NCI-H1417 (cell line): Measurements from ENCODE around the gene ABCF2.

Experiments
- DNase-seq, 3 experiments: peaks; one replicate each; lab custom pipeline; 2025; lab: John Stamatoyannopoulos, UW

The ABCF2 gene

DNA sequence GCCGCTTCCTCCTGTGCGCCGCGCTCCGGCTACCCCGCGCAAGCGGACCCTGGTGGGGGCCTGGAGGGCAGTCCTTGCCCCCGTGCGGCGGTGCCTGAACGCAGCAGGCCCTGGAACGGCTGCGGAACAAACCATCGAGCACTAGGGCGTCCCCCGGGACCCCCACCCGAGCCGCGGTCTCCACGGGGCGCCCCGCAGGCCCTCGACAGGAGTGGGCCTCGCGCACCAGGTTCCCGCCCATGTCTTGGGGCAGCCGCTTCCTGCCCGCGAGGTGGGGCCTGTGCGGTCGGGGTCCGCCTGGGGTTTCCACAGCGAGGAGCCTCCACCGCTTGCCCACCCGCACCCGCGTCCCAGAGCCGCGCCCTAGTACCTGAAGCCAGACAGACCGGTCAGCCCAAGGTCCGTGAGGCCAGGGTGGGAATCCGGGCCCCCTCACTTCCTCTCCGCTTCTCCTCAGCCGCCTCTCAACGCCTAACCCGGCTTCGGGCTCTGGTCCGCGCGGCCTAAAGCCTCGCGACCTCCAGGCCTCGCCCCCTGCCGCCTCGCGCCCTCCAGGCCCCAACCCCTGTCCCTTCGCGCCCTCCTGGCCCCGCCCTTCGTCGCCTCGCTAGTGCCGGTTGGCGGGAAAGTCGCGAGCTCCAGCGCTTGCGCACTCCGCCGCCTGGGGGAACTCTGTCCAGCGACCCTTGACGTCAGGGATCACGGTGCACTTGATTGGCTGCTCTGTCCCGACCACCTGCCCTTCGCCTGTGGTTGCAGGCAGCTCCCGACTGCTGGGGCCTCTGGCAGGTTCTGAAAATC lies 52.6 kb downstream of the ABCF2 start:
- DNase-seq, result no peak

DNA sequence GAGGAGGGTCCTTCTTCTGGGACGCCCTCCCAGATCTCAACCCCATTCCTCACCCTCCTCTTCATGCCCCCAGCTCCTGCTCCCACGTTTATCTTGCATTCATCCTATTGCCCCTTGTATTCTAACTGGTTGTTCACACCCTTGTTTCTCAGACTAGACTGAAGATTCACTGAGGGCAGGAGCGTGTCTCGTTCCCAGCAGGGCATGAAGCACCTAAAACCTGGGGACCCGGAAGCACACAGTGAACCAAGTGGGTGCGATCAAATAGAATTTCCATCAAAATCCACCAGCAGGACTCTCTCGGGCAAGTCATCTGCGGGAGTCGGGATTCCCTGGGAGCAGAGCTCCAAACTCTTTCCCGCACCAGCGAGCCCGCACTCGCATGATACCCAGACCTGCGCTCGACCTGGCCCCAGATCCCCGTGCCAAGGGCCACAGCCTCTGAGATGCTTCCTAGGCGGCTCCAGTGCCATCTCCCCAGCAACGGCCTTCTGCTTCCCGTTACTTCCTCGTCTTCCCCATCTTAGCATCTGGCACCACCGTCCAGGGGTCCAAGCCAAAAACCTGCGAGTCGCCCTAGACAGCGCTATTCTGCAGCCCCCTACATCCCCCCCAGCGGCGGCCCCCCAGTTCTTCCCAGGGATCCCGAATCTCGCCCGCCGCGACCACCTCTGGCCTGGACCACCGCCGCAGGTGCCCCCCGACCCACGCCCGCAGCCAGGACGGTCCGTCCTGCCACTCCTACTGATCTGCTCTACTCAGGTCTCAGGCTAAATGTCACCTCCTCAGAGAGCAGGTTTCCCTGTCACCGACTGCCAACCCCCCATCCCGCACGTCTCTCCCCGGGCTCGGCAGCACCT lies 53.4 kb downstream of the ABCF2 start:
- no peak for DNase-seq

GRCh38 chr7:151172273-151173141 lies 54.5 kb downstream of the ABCF2 start:
- DNase-seq, result peak; percentile 53 to 83 (median 79)

DNA sequence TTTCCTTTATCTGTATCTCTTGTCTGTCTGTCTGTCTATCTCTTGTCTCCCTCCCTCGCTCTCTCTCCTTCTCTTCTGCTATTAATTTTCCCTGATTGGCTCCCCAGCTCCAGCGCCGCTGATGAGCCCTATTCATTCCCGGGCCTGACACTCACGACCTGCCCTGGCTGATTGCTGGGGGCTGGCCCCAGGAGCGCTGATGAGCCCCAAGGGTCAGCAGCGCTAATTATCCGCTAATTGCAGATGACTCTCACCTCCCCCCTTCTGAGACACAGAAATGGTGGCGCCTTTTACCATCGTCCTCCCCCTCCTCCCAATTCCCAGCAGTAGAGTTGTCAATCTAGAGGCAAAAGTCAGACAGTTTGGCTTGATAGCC lies 58.2 kb downstream of the ABCF2 start:
- peak in 1 of 3 experiments; percentile 41 for DNase-seq

GRCh38 chr7:151168003-151168786 lies 58.8 kb downstream of the ABCF2 start:
- peak in 2 of 3 experiments; percentile 27 to 41 for DNase-seq

DNA sequence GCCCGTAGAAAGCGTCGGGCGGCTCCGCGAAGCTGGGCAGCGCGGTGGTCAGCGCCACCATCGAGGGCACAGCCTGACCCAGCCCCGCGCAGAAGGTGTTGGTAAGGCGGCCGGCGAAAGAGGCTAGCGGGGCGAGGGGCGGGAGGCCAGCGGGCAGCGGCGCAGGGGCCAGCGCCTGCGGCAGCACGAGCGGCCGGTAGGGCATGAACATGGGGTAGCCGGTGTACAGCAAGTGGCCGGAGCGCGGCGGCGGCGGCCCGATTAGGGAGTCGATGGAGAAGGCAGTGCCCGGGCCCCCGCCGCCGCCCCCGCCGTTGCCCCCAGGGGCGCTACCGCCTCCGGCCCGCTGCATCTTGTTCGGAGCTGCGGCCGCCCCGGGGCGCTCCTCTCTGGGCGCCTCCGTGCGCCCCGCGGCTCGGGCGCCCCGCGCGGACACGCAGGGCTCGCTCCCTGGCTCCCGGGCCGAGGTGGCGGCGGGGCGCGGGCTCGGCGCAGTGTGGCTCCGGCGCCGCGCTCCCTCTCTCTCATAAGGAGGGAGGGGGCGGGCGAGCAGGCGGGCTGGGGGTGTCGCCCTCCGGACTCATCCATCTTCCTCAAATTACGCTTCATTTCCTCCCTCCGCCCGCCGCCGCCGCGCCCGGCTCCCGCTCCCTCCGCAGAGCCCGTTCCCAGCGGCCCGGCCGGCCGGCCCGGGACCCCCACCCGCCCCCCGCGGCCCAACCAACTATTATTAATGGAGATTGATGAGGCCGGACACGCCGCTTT lies 59.6 kb downstream of the ABCF2 start, which contains the start of gene GBX1:
GBX1 (minus strand) TSS at position 498 of the 765 bp plus-strand sequence; CDS start at position 352, 146 bp downstream.
- peak; percentile 14 to 65 (median 47) for DNase-seq

GRCh38 chr7:151166629-151167196 lies 60.3 kb downstream of the ABCF2 start:
- no peak for DNase-seq
